Measurements from ENCODE around the gene AK2.
"Not testable (repeated sequence)": the region's sequence is repeated elsewhere in the genome, so short reads cannot be mapped to it uniquely, and the experiment has no call there.

The AK2 gene

DNA sequence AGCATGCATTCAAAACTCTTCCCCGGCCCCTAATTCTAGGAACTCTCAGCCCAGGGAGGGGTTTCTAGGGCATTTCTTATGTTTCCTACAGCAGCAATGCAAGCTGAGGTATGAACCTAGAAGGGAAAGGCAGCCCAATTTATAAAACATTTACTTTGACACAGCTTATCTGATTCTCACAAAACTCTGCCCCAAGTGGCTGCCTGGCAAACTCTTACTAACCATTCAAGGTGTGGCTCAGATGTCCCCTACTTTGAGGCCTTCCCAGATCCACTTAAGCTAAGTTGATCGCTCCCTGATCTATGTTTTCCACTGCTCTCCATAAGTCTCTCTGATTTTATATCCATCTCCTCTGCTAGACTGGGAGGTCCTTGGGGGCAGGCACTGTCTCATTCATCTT is 35.4 kb downstream of the AK2 start:
- no peak for DNase-seq

DNA sequence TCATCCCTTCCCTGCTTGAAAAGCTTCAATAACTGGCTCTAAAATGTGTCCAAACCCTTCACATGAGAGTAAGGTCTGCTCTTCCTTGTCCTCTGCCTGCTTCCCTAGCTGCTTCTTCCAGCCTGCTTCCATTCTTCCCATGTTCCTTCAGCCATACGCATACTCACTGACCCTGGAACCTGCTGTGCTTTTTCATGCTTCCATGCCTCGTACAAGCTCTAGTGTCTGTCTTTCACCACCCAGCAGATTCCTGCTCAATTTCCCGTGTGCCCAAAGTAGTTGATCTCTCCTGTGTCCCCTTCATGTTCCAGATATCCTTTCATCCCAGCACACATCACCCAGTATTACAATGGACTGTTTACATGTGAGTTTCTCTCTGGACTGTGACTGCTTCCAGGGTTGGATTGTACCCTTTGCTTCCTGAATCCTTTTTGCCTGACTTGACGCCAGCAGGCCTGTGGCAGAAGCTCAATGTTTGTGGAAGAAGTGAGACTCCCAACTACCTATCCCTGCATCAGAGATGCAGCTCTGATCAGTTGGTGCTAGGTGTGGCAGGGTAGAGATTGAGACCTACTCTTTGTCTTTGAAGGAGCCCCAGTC is 36.2 kb downstream of the AK2 start:
- no peak for DNase-seq

DNA sequence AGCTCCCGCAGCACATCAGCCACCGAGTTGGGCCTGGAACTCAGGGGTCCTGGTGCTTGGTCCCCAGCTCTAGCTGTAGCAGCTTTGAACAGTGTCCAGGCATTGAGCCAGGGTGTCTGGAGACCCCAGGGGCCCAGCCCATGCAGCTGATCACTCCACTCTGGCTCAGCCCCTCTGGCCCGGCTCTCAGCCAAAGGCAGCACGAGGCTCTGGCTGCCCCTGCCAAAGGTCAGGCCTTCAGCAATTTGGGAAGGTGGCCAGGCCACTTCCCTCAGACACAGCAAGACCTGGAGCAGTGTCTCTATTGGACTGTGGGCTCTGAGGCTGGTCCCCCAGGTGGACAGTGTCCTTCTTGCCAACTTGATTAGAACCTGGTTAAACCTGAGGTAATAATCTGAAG is 37.7 kb downstream of the AK2 start:
- DNase-seq: peak in 1 of 58 donors; percentile 5

DNA sequence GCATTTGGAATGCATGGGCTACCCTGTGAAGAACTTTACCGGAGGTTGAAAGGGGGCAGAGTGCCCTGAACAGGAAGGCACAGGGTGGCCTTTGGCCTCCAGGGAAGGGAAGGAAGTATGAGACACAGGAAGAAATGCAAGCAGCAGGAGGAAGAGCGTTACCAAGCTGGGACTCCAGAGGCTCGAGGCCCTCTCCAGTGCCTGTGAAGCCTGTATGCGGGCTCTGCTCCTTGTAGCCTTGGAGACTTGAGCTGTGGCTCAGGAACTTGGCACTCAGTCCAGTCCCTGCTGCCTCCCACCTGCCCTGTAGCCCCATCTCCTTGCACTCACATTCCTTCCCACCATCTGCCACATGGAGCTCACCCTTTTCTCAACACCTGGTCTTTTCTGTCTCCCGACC is 38.6 kb downstream of the AK2 start:
- DNase-seq: peak in 2 of 58 donors; percentile 8 to 15

DNA sequence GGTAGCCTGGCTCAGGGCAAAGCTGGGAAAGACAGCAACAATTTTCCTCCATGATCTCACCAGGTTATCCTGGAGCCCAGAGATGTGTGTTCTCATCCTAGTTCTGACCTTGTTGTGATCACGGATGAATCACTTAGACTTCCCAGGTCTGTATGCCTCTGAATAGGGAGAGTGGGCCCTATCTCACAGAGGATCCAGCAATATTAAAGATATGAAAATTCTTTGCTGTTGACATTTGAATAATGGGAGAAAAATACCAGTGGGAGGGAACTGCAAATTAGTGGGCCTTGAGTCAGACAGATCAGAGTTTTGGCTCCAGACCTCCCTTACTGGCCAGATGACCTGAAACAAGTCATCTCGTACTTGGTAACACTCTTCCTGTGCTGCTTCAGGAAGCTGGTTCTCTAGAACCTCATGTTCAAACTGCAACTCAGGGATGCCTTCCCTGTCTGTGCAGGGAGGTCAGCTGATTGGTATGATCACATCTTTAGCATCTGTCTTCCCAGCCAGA is 39.2 kb downstream of the AK2 start:
- DNase-seq: no peak

DNA sequence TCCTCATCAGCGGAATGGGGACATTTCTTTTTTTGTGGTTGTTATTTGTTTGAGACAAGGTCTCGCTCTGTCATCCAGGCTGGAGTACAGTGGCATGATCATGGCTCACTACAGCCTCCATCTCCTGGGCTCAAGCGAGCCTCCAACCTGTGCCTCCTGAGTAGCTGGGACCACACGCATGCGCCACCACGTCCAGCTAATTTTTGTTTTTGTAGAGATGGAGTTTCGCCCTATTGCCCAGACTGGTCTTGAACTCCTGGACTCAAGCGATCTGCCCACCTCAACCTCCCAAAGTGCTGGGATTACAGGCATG is 43.4 kb downstream of the AK2 start:
- not testable (repeated sequence) for DNase-seq

DNA sequence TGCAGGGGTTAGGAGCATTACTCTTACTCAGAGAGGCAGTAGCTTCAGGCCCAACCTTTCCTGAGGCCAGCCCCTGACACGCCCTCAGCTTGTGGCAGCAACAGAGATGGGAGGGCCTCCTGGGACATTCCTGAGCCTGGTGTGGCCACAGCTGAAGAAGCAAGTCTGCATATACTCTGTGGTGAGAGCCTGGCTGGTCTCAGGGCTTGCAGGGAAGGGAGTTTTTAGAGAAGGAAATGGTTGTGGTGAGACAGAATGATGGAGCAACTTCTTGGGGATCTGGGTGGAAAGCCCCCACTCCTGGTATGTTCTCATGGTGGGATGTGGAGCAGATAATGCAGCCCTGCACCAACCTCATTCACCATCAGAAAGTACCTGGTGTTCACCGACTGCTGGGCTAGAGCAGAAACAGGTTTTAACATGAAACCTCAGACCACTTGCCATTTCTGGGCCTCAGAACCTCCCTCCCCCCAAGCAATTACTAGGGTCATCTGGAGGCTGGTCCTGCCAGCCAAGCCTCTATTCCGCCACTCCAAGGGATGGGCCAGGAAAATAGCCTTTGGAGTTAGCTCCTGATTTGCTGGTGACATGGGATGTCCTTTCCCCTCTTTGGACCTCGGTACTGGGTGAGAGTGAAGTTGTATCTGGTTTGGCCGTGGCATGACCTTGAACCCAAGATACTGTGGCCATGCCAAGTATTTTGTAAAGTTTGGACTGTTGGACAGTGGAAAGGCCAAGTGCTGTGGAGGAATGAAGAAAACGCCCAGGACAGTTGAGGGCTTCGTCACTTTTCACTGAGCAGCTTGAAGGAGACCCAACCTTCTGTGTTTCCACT is 44.0 kb downstream of the AK2 start:
- peak in 24 of 58 donors; percentile 17 to 54 (median 36) for DNase-seq

DNA sequence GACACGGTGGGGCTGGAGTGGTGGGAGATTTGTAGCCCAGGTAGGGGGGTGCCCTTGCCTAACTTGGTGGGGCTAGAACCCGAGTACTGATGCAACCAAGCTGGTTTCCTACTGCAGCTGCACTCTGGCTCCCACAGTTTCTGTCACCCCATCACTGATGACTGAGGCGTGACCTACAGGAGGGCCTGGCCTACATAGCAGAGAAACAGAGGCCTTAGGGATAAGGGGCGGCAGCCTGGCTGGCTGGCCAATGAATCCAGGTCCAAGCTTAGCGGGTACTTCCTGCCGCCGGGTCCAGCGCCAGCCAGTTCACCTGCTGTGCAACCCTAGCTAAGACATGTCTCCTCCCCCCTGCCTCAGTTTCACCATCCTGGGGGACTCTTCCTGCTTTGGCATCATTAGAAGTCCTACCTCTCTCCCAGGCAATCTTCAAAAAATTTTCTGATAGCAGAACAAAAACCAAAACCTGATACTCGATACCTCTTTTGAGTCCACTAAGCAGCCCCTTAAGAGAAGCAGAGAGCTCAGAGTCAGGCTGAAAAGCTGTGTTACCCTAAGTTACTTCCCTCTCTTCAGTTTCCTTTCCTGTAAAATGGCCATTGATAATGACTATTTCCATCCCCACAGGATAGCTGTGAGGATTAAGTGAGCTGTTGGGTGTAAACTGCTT is 44.7 kb downstream of the AK2 start:
- DNase-seq: no peak

DNA sequence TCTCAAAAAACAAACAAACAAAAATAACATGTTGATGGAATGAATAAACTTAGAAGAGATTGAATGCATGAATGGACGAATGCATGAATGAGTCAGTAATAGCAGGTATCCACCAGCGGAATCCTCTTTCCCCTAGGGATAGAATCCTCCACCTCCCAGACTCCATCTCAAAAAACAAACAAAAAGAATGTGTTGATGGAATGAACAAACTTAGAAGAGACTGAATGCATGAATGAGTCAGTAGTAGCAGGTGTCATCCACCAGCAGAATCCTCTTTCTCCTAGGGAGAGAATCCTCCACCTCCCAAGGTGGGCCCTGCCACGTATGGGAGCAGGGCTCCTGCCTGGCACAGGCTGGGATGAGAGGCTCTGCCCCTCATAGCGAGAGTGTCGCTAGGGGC is 45.3 kb downstream of the AK2 start:
- no peak for DNase-seq

DNA sequence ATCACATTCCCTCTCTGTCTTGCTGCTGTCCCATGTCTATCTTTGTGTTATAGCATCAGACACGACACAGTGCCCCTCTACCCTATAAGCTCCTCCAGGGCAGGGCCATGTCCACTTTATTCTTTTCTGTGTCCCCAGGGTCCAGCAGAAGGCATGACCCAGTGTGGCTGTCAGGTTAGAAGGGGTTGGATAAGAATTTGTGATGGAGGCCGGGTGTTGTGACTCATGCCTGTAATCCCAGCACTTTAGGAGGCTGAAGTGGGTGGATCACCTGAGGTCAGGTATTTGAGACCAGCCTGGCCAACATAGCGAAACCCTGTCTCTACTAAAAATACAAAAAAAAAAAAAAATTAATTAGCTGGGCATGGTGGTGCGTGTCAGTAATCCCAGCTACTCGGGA is 45.8 kb downstream of the AK2 start:
- no peak for DNase-seq

DNA sequence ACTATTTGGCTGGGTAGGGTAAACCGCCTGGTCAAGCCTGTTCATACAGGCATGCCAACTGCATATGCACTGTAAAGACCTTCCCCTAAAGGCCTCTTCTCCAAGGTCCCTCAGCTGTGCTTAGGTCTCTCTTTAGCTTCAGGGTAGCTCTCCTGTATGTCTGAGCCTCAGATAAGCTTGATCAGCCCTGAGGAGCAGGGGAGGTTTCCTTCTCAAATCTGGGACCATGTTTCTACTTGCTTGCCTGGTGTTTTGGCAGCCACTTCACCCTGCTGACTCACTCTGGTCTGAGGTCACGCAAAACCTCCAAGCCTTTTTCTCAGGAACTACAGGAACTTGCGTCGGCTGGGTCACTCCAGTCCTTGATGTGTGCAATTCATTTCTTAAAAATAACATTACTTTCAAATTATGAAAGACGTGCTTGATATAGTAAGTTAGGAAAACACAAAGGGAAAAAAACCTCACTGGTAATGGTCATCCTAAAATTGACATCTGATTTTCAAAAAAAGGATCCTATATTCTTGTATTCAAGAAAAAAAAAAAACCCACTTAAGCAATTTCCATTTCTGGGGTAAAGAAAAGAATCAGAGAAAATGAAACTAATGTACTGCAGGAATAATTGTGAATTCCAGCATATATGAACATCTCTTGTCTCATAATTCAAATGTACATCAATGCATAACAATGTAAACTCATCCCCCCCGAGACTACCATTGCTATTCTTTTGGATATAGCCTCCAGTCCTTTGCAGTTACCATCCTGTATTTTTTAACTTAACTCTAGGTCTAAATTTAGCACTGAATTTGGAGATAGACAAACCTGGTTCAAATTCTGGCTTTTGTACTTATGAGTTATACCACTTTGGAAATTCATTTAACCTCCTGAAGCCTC is 47.3 kb downstream of the AK2 start:
- peak in 8 of 58 donors; percentile 7 to 57 (median 25) for DNase-seq

DNA sequence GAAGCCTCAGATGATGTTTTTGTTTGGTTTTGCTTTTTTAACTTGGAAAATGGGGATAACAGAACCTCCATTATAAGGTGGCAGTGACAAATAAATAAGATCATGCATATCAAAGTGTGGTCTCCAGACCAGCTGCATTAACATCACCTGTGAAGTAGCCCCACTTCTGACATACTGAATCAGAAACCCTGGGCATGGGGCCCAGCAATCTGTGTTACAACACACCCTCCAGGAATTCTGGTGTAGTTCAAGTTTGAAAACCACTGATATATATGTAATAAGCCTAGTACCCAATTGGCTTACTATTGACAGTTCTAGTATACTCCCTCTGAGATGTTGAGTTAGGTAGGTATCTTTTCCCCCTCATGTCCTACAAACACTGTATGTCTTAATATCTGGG is 48.0 kb downstream of the AK2 start:
- no peak for DNase-seq

DNA sequence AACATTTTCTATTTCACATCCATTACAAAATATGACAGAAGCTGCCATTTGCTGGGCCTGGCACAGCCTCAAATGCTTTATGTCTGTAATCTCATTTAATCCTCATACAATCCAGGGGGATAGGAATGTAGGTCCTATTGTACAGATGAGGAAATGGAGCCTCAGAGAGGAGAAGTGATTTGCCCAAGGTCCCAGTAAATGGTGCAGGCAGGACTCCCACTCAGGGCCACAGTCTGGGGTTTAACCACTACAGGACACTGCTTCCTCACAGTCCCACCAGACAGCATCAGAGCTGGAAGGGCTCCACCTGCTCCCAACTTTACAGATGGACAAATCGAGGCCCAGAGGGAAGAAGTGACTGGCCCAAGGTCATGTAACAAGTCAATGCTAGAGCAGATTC is 51.5 kb downstream of the AK2 start:
- DNase-seq: no peak

DNA sequence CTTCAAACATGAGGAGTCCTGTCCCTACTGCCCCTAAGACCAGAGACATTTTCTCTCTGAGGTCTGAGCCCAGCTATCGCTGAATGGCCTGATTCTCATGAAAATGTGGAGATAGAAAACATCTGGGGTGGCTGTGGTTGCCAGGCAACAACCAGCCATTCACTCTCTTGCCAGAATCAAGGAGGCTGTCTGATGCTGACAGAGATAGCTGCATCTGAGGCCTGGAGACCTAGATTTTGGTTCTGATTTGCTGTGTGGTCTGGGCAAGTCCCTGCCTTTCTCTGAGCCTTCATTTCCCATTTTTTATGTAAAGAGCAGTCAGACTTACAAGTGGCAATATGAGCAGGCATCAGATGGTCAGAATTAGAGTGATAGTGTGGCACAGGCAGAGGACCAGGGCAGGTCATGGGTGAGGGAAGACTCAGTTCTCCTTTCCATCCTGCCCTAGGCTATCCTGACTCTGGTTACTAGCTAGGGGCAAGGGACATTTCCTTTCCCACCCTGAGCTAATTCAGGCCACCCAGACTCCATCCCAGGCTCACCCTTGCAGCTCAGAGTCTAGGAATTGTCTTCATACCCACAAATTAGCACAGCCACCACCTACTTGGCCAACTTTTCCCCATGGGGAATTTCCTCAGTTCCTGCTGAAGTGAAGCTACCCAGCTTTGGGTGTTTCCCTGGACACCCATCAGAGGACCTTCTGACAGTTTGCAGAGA is 52.1 kb downstream of the AK2 start:
- DNase-seq: peak in 31 of 58 donors; percentile 10 to 73 (median 40)

DNA sequence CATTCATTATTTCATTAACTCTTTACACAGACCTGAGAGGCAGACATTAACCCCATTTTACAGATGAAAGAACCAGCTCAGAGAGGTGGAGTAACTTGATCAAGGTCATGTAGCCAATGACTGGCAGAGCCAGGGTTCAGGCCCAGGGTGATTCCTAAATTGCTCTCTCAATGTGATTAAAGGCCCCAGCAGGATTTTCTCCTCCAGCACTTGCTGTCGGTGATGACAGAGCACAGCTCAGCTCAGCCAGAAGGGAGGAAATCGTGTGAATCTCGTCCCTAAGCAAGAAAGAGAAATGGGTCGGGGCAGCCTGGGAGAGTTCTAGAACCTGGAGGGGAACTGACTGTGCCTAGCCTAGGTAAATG is 52.6 kb downstream of the AK2 start:
- DNase-seq: no peak

DNA sequence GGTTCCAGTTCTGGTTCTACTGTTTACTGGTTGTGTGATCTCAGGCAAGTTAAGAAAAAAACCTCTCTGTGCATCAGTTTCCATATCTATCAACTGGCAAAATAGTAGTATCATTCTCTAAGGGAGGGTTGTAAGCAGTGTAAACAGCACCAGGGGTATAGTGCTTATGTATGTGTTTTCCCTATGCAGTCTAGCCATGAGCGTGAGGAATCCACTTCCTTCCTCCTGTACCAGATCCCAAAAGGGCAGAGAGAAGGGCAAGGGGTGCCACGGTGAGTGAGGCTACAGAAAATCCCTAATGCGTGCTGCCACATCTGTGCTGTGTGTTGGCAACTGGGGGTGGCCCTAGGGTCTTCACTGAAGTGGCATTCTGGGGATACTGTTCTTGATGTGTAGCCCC is 53.7 kb downstream of the AK2 start:
- no peak for DNase-seq

DNA sequence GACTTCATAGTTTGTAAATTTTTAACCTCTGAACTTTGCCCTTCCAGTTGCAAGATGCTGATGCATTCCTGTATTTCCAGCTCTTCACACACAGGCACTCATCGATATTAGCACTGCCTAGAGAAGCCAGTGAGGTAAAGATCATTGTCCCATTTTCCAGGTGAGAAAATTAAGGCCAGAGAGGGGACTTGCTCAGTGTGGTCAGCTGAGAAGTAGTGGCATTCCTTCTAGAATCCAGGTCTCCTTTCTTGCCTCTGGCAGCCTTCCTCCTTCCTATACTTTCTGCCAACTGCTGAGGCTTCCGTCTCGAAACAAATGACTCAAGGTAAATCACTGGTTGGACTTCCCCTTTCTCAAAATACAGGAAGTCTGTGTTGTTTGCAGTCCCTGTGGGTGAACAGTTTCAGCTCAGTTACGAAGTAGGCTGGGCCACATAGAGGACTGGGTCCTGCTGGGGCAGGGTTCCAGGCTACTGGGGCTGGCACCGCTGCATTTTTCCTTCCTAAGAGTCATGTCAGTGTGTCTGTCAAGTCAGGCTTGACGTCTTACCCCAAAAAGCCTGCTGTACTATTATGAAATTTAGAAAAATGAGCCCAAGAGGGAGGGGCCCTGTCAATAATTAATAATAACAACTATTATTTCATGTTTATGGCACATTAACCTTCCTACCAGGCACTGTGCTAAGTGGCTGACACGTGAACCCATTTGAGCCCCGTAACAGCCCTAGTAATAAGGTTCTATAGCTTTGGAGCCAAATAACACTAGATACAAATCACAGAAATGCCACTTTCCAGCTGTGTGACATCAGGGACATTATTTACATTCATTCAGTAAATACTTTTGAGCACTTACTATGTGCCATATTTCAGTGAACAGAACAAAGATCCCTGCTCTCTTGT is 55.4 kb downstream of the AK2 start:
- peak in 10 of 58 donors; percentile 14 to 73 (median 26) for DNase-seq

DNA sequence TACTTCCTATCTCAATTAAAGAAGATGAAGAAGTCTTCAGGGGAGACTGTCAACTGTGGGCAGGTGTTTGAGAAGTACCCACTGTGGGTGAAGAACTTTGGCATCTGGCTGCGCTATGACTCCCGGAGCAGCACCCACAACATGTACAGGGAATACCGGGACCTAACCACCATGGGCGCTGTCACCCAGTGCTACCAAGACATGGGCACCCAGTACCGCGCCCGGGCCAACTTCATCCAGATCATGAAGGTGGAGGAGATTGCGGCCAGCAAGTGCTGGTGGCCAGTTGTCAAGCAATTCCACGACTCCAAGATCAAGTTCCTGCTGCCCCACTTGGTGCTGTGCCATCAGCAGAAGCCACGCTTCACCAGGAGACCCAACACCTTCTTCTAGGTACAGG is 56.6 kb downstream of the AK2 start:
- DNase-seq: no peak

DNA sequence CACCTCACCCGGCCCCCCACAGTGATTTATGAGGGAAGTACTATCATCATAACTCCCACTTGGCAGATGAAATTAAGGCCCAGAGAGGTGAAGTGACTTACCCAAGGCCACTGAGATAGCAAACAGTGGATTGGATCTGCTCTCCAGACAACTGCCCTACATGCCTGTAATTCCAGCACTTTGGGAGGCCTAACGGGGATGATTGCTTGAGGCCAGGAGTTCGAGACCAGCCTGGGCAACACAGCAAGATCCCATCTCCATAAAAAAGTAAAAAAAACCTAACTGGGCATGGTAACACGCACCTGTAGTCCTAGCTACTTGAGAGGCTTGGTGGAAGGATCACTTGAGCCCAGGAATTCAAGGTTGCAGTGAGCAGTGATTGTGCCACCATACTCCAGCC is 57.8 kb downstream of the AK2 start:
- no peak for DNase-seq

All from anterior cingulate cortex (tissue), 58 donors.